SK-N-SH (cell line): Measurements from ENCODE around the gene HPCAL4.

Source experiments
- GABPA ChIP-seq: IDR thresholded peaks from 2 replicates; pipeline ENCODE4 v1.4.0; 2012; ENCODE audit warnings: low read depth, mild to moderate bottlenecking
- SMC3 ChIP-seq: IDR thresholded peaks from 2 replicates; pipeline ENCODE4 v1.6.1; 2012; ENCODE audit warnings: low read depth, low read length, improper control_type of control experiment
- YY1 ChIP-seq: IDR thresholded peaks from 2 replicates; pipeline ENCODE4 v1.4.0; 2012; ENCODE audit warnings: low read depth, mild to moderate bottlenecking
- TF ChIP-seq, protein P1 (sequence below): fragments of 200-600 bp; sonication (generic); IDR thresholded peaks from 2 replicates; pipeline ENCODE4 v1.6.1; 2017; ENCODE audit warnings: antibody characterized with exemption, mild to moderate bottlenecking, moderate library complexity

DNA sequence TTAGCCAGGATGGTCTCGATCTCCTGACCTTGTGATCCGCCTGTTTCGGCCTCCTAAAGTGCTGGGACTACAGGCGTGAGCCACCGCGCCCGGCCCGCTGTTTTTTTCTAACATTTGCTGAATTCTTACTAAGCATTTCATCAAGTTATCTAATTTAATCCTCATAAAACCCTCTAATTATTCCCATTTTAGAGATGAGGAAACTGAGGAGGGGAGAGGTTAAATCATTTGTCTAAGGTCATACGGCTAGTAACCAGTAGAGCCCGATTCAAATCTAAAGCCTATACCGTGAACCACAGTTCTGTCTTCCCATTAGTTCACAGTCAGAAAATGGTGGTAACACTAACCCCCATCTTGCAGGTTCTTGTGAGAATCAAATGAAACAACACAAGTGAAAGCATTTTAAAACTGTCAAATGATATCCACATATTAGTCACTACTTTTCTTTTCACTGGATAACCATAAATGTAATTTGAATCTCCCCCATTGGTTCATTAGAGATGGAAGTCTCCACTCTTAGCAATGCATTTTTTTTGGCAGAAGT, 62.4 kb downstream of the HPCAL4 start:
- TF ChIP-seq, protein P1, sequence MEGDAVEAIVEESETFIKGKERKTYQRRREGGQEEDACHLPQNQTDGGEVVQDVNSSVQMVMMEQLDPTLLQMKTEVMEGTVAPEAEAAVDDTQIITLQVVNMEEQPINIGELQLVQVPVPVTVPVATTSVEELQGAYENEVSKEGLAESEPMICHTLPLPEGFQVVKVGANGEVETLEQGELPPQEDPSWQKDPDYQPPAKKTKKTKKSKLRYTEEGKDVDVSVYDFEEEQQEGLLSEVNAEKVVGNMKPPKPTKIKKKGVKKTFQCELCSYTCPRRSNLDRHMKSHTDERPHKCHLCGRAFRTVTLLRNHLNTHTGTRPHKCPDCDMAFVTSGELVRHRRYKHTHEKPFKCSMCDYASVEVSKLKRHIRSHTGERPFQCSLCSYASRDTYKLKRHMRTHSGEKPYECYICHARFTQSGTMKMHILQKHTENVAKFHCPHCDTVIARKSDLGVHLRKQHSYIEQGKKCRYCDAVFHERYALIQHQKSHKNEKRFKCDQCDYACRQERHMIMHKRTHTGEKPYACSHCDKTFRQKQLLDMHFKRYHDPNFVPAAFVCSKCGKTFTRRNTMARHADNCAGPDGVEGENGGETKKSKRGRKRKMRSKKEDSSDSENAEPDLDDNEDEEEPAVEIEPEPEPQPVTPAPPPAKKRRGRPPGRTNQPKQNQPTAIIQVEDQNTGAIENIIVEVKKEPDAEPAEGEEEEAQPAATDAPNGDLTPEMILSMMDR, result no peak
- TF ChIP-seq YY1, result no peak
- no peak for TF ChIP-seq SMC3
- TF ChIP-seq GABPA, result no peak
